ENCODE measurements around the gene AGR2. TPM values are rescaled to one million over a fixed set of nuclear protein-coding genes. Genes with fewer than 3 reads are reported as not detected.
"Not testable (repeated sequence)": the region's sequence is repeated elsewhere in the genome, so short reads cannot be mapped to it uniquely, and the experiment has no call there.

The AGR2 gene
- total and polyA plus RNA-seq, 8 donors = 32.1 to 2,927 (median 186) TPM

GRCh38 chr7:16770657-16771329, 34.0 kb downstream of the AGR2 start:
- H3K27me3 ChIP-seq = no peaks in the 10 kb centered on the region
- intact Hi-C loops (cut with DNase I; ENCODE audit: low total_unique reads) = no loop called here
- WGBS, 5 donors = 43 to 65% (median 51%) methylated on average over 6 of the region's 6 CpGs
- DNase-seq = no peak
- TF ChIP-seq CTCF (IDR thresholded peaks at IDR 0.05) (no peak), EP300 (IDR thresholded peaks at IDR 0.05) (no peak), POLR2A (IDR thresholded peaks at IDR 0.05) (no peak), POLR2AphosphoS5 (IDR thresholded peaks at IDR 0.05) (no peak)
- H3K4me3 ChIP-seq = no peak overlapping the region
- H3K4me1 ChIP-seq = peaks cover 0 to 17% (median 3%) of the 10 kb centered on the region in 4 donors
- no peaks in the 10 kb centered on the region for H3K36me3 ChIP-seq
- no peak overlapping the region for H3K27ac ChIP-seq
- peaks cover 0 to 2% (median 0%) of the 10 kb centered on the region in 4 donors for H3K9me3 ChIP-seq

- H3K27ac ChIP-seq; DNase-seq; H3K4me3 ChIP-seq; H3K27me3 ChIP-seq; intact Hi-C loops (cut with DNase I; ENCODE audit: low total_unique reads); H3K9me3 ChIP-seq; H3K36me3 ChIP-seq: not testable (repeated sequence)
- WGBS, 5 donors = 92 to 99% (median 98%) methylated on average over 3 of the region's 3 CpGs
- peaks cover 0 to 22% (median 3%) of the 10 kb centered on the region in 4 donors for H3K4me1 ChIP-seq
Measured at GRCh38 chr7:16769994-16770393, 34.8 kb downstream of the AGR2 start.

GRCh38 chr7:16765436-16765859, 39.4 kb downstream of the AGR2 start:
- H3K27me3 ChIP-seq = no peaks in the 10 kb centered on the region
- intact Hi-C loops (cut with DNase I; ENCODE audit: low total_unique reads) = no loop called here
- peaks cover 0 to 7% (median 0%) of the 10 kb centered on the region in 4 donors for H3K4me1 ChIP-seq
- no peak for DNase-seq
- WGBS, 5 donors = 59 to 72% (median 61%) methylated on average over 2 of the region's 2 CpGs
- H3K9me3 ChIP-seq = peaks cover 0 to 2% (median 0%) of the 10 kb centered on the region in 4 donors
- peak overlapping the region in 1 of 5 donors; percentile 40 for H3K27ac ChIP-seq
- H3K4me3 ChIP-seq = no peak overlapping the region
- H3K36me3 ChIP-seq = no peaks in the 10 kb centered on the region
- TF ChIP-seq CTCF (IDR thresholded peaks at IDR 0.05) (no peak), POLR2A (IDR thresholded peaks at IDR 0.05) (no peak), EP300 (IDR thresholded peaks at IDR 0.05) (no peak), POLR2AphosphoS5 (IDR thresholded peaks at IDR 0.05) (no peak)

GRCh38 chr7:16764942-16765341, 39.9 kb downstream of the AGR2 start:
- Histone ChIP-seq H3K27me3 (no peaks in the 10 kb centered on the region), H3K4me3 (no peak overlapping the region), H3K4me1 (peaks cover 0 to 7% (median 0%) of the 10 kb centered on the region in 4 donors), H3K9me3 (peaks cover 0 to 2% (median 0%) of the 10 kb centered on the region in 4 donors), H3K27ac (peak overlapping the region in 1 of 5 donors; percentile 40), H3K36me3 (no peaks in the 10 kb centered on the region)
- intact Hi-C loops (cut with DNase I; ENCODE audit: low total_unique reads) = no loop called here
- TF ChIP-seq CTCF (IDR thresholded peaks at IDR 0.05) (no peak), POLR2AphosphoS5 (IDR thresholded peaks at IDR 0.05) (no peak), EP300 (IDR thresholded peaks at IDR 0.05) (no peak), POLR2A (IDR thresholded peaks at IDR 0.05) (no peak)
- no peak for DNase-seq
- WGBS, 5 donors = 91 to 97% (median 93%) methylated on average over 3 of the region's 3 CpGs

- TF ChIP-seq POLR2AphosphoS5 (IDR thresholded peaks at IDR 0.05) (no peak), EP300 (IDR thresholded peaks at IDR 0.05) (no peak), CTCF (IDR thresholded peaks at IDR 0.05) (no peak), POLR2A (IDR thresholded peaks at IDR 0.05) (no peak)
- Histone ChIP-seq H3K9me3 (no peaks in the 10 kb centered on the region), H3K36me3 (no peaks in the 10 kb centered on the region), H3K27ac (no peak overlapping the region), H3K4me3 (no peak overlapping the region), H3K27me3 (no peaks in the 10 kb centered on the region), H3K4me1 (peaks cover 0 to 7% (median 0%) of the 10 kb centered on the region in 4 donors)
- intact Hi-C loops (cut with DNase I; ENCODE audit: low total_unique reads) = no loop called here
- no peak for DNase-seq
- WGBS, 5 donors = 75 to 90% (median 80%) methylated on average over 4 of the region's 4 CpGs
Measured at GRCh38 chr7:16762177-16762576, 42.6 kb downstream of the AGR2 start.

All from stomach (tissue), 9 donors.